HFFc6 (cell line): ENCODE measurements around the gene SORBS2. TPM values are rescaled to one million over a fixed set of nuclear protein-coding genes. Genes with fewer than 3 reads are reported as not detected.

Experiments
- DNase-seq: peaks from one replicate; pipeline ENCODE4 v3.0.0-alpha.2; 2018
- H3K27ac Mint-ChIP-seq: 2 replicates; pipeline ENCODE4 v1.8.0; 2020; ENCODE audit warnings: mild to moderate bottlenecking, mixed read lengths
- H3K27me3 Mint-ChIP-seq: 2 replicates; pipeline ENCODE4 v1.8.0; 2021; ENCODE audit warnings: mild to moderate bottlenecking, moderate library complexity, mixed read lengths; ENCODE audit not compliant: insufficient read depth
- H3K36me3 Mint-ChIP-seq: 2 replicates; pipeline ENCODE4 v1.8.0; 2021; ENCODE audit warnings: low read depth, mixed read lengths
- H3K4me1 Mint-ChIP-seq: 2 replicates; pipeline ENCODE4 v1.8.0; 2020; ENCODE audit warnings: low read depth, mixed read lengths
- H3K4me3 Mint-ChIP-seq: 2 replicates; pipeline ENCODE4 v1.8.0; 2020; ENCODE audit warnings: mild to moderate bottlenecking, moderate library complexity, mixed read lengths
- H3K9me3 Mint-ChIP-seq: 2 replicates; pipeline ENCODE4 v1.8.0; 2020; ENCODE audit warnings: mild to moderate bottlenecking, mixed read lengths
- total RNA-seq, 6 experiments: library from RNA; stranded (reverse); fragmentation: NEBNext Ultra II Directional; extraction: Animal tissue kit (Norgen Biotek cat#: 25700); gene quantifications; 2 replicates in 1 of 6; 3 replicates in 5 of 6; pipeline ENCODE4 v1.2.3, GENCODE V29; 2021
- TF ChIP-seq, protein P1 (sequence below): fragments of 200-600 bp; sonication (generic); IDR thresholded peaks from 2 replicates; pipeline ENCODE4 v1.5.0; 2021; ENCODE audit warnings: antibody characterized with exemption, mild to moderate bottlenecking

The SORBS2 gene
- total RNA-seq, 6 experiments from 2014 or later = 0.48 to 3.6 (median 0.72) TPM

- Mint-ChIP-seq H3K27ac (no peak overlapping the region), H3K36me3 (no peaks in the 10 kb centered on the region; the same call in 1 of the 2 replicates), H3K4me3 (no peak overlapping the region), H3K4me1 (peaks cover 13% of the 10 kb centered on the region), H3K9me3 (no peaks in the 10 kb centered on the region), H3K27me3 (peaks cover 10% of the 10 kb centered on the region; the same call in 1 of the 2 replicates)
- no peak for DNase-seq
- TF ChIP-seq, protein P1, sequence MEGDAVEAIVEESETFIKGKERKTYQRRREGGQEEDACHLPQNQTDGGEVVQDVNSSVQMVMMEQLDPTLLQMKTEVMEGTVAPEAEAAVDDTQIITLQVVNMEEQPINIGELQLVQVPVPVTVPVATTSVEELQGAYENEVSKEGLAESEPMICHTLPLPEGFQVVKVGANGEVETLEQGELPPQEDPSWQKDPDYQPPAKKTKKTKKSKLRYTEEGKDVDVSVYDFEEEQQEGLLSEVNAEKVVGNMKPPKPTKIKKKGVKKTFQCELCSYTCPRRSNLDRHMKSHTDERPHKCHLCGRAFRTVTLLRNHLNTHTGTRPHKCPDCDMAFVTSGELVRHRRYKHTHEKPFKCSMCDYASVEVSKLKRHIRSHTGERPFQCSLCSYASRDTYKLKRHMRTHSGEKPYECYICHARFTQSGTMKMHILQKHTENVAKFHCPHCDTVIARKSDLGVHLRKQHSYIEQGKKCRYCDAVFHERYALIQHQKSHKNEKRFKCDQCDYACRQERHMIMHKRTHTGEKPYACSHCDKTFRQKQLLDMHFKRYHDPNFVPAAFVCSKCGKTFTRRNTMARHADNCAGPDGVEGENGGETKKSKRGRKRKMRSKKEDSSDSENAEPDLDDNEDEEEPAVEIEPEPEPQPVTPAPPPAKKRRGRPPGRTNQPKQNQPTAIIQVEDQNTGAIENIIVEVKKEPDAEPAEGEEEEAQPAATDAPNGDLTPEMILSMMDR = no peak
These were observed 77.8 kb downstream of the SORBS2 start for GRCh38 chr4:185734214-185734613.

DNA sequence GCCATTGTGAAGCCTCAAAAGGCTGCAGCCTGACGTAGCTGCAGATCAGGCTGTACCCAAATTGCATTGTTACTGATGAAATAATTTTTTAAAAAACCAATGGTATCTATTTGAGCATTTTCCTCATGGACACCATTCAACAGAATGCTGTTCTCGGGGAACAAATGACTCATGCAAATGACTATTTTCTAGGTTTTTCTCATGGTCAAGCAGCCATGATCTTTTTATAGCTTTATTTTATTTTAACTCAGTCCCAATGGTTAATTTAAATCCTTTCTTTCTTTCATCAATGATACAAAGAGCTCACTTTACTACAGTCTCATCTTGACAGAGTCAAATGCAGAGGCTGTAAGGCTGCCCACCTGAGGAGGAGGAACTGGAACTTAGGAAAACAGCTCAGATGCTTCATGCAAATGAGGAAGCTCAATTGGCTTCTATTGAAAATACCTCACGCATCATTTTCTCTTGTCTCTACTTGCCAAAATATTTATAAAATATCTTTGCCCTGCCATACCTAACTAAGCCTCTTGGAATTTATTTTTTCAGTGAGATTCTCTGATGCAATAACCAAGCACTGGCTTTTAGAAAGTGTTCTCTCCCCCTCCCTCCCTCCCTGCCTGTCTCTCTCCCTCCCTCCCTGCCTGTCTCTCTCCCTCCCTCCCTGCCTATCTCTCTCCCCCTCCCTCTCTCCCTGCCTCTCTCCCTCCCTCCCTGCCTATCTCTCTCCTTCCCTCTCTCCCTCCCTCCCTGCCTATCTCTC is 81.0 kb downstream of the SORBS2 start:
- H3K4me1 Mint-ChIP-seq = peaks cover 1% of the 10 kb centered on the region; the same call in 1 of the 2 replicates
- no peaks in the 10 kb centered on the region for H3K9me3 Mint-ChIP-seq
- no peaks in the 10 kb centered on the region; the same call in 1 of the 2 replicates for H3K36me3 Mint-ChIP-seq
- TF ChIP-seq, protein P1 = 0 out of 2 replicates have a peak, but pooled peaks have one; percentile 16
- H3K4me3 Mint-ChIP-seq = no peak overlapping the region
- DNase-seq = peak; percentile 29
- peaks cover 10% of the 10 kb centered on the region; the same call in 1 of the 2 replicates for H3K27me3 Mint-ChIP-seq
- H3K27ac Mint-ChIP-seq = no peak overlapping the region; the same call in 1 of the 2 replicates

DNA sequence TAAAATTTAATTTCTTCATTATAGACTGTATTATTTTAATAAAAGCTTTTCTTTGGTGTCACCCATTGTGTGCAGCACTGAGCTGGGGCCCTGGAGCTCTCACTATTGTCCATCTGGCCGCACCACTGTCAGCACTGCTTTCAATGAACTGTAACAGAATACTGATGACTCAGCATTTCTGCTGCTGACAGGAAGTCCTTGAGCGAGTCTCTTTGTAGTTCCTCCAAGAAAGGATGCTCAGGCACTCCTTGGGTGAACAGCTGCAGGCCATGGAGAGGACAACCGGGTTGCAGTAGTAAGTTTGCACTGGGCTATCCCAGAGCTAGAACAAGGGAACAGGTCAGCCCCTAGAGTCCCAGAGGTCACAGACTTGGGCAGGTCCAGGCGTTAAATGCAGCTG is 81.6 kb downstream of the SORBS2 start:
- TF ChIP-seq, protein P1 = no peak
- H3K9me3 Mint-ChIP-seq = no peaks in the 10 kb centered on the region
- DNase-seq = no peak
- no peaks in the 10 kb centered on the region; the same call in 1 of the 2 replicates for H3K36me3 Mint-ChIP-seq
- H3K27me3 Mint-ChIP-seq = peaks cover 7% of the 10 kb centered on the region; the same call in 1 of the 2 replicates
- no peak overlapping the region for H3K4me3 Mint-ChIP-seq
- no peak overlapping the region for H3K27ac Mint-ChIP-seq
- no peaks in the 10 kb centered on the region; the same call in 1 of the 2 replicates for H3K4me1 Mint-ChIP-seq

DNA sequence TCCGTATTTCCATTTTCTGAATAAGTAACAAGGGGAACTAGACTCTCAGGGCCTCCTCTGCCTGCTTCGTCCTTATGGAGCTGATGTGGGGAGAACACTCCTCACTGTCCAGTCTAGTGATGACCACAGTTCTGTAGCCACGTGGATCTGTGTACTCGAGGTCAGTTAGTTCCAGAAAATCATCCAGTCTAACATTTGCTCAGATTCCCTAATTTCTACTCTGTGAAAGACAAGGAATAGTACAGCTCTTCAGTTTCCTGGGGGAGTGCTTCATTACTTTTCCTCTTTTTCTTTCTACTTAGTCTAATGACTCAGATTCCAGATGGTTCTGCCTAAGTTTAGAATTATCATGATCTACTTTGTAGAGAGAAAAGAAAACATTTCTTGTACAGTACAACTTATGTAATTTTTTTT is 82.6 kb downstream of the SORBS2 start:
- H3K4me1 Mint-ChIP-seq = no peaks in the 10 kb centered on the region; the same call in 1 of the 2 replicates
- H3K9me3 Mint-ChIP-seq = no peaks in the 10 kb centered on the region
- TF ChIP-seq, protein P1 = no peak
- H3K27ac Mint-ChIP-seq = no peak overlapping the region
- H3K4me3 Mint-ChIP-seq = no peak overlapping the region
- DNase-seq = no peak
- H3K36me3 Mint-ChIP-seq = no peaks in the 10 kb centered on the region; the same call in 1 of the 2 replicates
- H3K27me3 Mint-ChIP-seq = peaks cover 7% of the 10 kb centered on the region; the same call in 1 of the 2 replicates

DNA sequence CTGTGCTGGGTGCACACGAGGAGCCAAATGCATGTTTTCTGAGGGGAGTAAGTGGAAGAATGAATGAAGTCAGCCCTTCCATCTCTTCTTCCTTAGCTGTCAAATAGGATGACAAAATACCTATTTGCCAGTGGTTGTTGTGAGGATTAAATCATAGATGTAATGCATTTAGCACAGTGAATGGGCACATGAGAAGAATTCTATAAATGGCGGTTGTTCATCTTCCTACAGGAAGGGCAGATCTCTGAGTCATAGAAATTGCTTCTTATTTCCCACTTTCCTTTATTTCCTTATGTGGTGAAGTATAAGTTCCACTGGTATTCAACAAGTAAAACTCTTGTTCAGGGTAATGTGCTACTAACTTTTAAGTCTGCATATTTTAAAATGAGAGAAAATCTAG is 83.1 kb downstream of the SORBS2 start:
- Mint-ChIP-seq H3K27ac (no peak overlapping the region), H3K4me3 (no peak overlapping the region), H3K4me1 (no peaks in the 10 kb centered on the region; the same call in 1 of the 2 replicates), H3K27me3 (peaks cover 8% of the 10 kb centered on the region; the same call in 1 of the 2 replicates), H3K36me3 (no peaks in the 10 kb centered on the region; the same call in 1 of the 2 replicates), H3K9me3 (no peaks in the 10 kb centered on the region)
- no peak for DNase-seq
- TF ChIP-seq, protein P1 = no peak
